ENCODE results near the gene ANKRD40CL.

DNA sequence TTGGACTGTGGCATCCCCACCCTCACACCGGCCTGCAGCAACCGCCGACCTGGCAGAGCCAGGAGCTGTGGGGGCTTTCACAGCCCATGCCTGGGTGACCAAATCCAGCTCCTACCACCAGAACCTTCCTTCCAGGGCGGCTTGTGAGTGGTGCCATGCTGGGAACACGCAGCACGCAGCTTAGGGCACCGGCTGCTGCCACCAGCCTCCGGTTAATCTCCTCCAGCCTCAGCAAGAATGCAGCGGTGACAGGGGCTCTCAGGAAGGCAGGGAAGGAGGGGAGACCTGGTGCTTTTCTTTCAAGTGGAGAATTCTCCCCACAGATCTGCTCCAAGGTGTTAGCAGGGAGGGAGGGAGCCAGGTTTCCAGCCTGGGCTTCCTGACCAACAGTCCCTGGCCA lies 32.3 kb upstream of the ANKRD40CL start:
- no peak for TF ChIP-seq EZH2 (IDR thresholded peaks at IDR 0.05; ENCODE audit: insufficient read depth, poor library complexity, severe bottlenecking)
- TF ChIP-seq EZH2phosphoT487 (IDR thresholded peaks at IDR 0.05; ENCODE audit: insufficient read depth, low read depth) = no peak
